Testis (tissue), 2 donors: Measurements from ENCODE around the gene SDCCAG8.

Experiments
- POLR2A ChIP-seq: fragments of 450-650 bp; IDR thresholded peaks from one replicate; pipeline ENCODE4 v1.6.1; 2017; ENCODE audit warnings: antibody characterized with exemption, mild to moderate bottlenecking, moderate library complexity
- TF ChIP-seq, protein P1 (sequence below), 3 experiments: fragments of 450-650 bp in 2 of 3; fragments of 200-600 bp in 1 of 3; sonication (generic) in 1 of 3; IDR thresholded peaks; one replicate each; pipeline ENCODE4 v1.5.1; 2016 to 2019; ENCODE audit warnings: antibody characterized with exemption in 3 of 3, mild to moderate bottlenecking in 2 of 3, moderate library complexity in 1 of 3

DNA sequence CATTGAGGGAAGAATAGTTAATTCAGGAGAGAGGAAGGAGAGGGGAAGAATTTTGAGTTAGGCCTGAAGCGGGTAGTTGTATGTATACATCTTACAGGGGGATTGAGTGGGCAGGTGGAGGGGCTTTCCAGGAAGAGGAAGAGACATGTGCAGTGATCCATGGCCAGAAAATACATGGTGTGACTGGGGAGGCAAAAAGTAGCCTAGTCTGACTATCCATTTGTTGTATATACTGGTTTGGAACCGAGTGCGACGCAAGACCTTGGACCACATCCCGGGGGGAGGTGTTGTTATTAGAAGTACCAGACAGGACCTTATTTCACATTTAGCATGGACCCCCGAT is 158.3 kb downstream of the SDCCAG8 start:
- TF ChIP-seq, protein P1, sequence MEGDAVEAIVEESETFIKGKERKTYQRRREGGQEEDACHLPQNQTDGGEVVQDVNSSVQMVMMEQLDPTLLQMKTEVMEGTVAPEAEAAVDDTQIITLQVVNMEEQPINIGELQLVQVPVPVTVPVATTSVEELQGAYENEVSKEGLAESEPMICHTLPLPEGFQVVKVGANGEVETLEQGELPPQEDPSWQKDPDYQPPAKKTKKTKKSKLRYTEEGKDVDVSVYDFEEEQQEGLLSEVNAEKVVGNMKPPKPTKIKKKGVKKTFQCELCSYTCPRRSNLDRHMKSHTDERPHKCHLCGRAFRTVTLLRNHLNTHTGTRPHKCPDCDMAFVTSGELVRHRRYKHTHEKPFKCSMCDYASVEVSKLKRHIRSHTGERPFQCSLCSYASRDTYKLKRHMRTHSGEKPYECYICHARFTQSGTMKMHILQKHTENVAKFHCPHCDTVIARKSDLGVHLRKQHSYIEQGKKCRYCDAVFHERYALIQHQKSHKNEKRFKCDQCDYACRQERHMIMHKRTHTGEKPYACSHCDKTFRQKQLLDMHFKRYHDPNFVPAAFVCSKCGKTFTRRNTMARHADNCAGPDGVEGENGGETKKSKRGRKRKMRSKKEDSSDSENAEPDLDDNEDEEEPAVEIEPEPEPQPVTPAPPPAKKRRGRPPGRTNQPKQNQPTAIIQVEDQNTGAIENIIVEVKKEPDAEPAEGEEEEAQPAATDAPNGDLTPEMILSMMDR (IDR thresholded peaks at IDR 0.05), result no peak
- no peak for TF ChIP-seq POLR2A
